Ishikawa (cell line): ENCODE data around the gene TTLL13.

Experiments used
- CEBPB ChIP-seq: IDR thresholded peaks from 2 replicates; pipeline ENCODE4 v1.6.1; 2012
- CREB1 ChIP-seq: IDR thresholded peaks from 2 replicates; pipeline ENCODE4 v1.6.1; 2012; ENCODE audit warnings: low read depth
- EGR1 ChIP-seq: IDR thresholded peaks from 2 replicates; pipeline ENCODE4 v1.6.1; 2012
- EP300 ChIP-seq: IDR thresholded peaks from 2 replicates; pipeline ENCODE4 v1.6.1; 2012; ENCODE audit warnings: borderline replicate concordance
- FOXM1 ChIP-seq: IDR thresholded peaks from 2 replicates; pipeline ENCODE4 v1.6.1; 2012; ENCODE audit warnings: low read depth, borderline replicate concordance
- NFIC ChIP-seq: IDR thresholded peaks from 2 replicates; pipeline ENCODE4 v1.6.1; 2012
- RAD21 ChIP-seq: IDR thresholded peaks from 2 replicates; pipeline ENCODE4 v1.6.1; 2012; ENCODE audit warnings: low read depth
- TAF1 ChIP-seq: IDR thresholded peaks from 2 replicates; pipeline ENCODE4 v1.6.1; 2012; ENCODE audit warnings: low read depth, mild to moderate bottlenecking
- TCF12 ChIP-seq: IDR thresholded peaks from 2 replicates; pipeline ENCODE4 v1.6.1; 2012; ENCODE audit warnings: low read depth
- TEAD4 ChIP-seq: IDR thresholded peaks from 2 replicates; pipeline ENCODE4 v1.6.1; 2012
- YY1 ChIP-seq: IDR thresholded peaks from 2 replicates; pipeline ENCODE4 v1.6.1; 2012; ENCODE audit warnings: low read depth
- ZBTB7A ChIP-seq: IDR thresholded peaks from 2 replicates; pipeline ENCODE4 v1.6.1; 2012; ENCODE audit warnings: low read depth
- TF ChIP-seq, protein P1 (sequence below): IDR thresholded peaks from 2 replicates; pipeline ENCODE4 v1.6.1; 2012
- TF ChIP-seq, protein P2 (sequence below): IDR thresholded peaks from 2 replicates; pipeline ENCODE4 v1.6.1; 2012
- TF ChIP-seq, protein P3 (sequence below): IDR thresholded peaks from 2 replicates; pipeline ENCODE4 v1.6.1; 2012; ENCODE audit warnings: low read depth, mild to moderate bottlenecking

Gene TTLL13

DNA sequence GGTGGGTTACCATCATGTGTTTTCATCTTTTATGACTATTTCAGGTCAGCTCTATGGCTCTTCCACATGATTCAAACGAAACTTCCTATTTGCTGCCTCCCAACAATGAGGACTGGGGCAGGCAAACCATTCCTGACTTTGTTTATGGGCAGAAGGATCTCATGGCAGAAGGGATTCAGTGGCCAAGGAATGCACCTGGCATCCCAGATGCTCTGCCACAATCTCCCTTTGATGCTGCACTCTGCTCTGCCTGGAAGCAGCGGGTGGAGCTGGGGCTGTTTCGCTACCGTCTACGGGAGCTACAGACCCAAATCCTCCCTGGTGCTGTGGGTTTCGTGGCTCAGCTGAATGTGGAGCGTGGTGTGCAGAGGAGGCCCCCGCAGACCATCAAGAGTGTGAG lies 8.5 kb upstream of the TTLL13 start:
- TF ChIP-seq RAD21 (no peak), ZBTB7A (no peak), FOXM1 (no peak), CEBPB (no peak), TAF1 (no peak), EP300 (no peak), CREB1 (no peak), NFIC (no peak), EGR1 (no peak), TEAD4 (no peak), YY1 (no peak), TCF12 (no peak)
- TF ChIP-seq, protein P1, sequence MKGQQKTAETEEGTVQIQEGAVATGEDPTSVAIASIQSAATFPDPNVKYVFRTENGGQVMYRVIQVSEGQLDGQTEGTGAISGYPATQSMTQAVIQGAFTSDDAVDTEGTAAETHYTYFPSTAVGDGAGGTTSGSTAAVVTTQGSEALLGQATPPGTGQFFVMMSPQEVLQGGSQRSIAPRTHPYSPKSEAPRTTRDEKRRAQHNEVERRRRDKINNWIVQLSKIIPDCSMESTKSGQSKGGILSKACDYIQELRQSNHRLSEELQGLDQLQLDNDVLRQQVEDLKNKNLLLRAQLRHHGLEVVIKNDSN, result no peak
- TF ChIP-seq, protein P2, sequence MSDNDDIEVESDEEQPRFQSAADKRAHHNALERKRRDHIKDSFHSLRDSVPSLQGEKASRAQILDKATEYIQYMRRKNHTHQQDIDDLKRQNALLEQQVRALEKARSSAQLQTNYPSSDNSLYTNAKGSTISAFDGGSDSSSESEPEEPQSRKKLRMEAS, result no peak
- TF ChIP-seq, protein P3, sequence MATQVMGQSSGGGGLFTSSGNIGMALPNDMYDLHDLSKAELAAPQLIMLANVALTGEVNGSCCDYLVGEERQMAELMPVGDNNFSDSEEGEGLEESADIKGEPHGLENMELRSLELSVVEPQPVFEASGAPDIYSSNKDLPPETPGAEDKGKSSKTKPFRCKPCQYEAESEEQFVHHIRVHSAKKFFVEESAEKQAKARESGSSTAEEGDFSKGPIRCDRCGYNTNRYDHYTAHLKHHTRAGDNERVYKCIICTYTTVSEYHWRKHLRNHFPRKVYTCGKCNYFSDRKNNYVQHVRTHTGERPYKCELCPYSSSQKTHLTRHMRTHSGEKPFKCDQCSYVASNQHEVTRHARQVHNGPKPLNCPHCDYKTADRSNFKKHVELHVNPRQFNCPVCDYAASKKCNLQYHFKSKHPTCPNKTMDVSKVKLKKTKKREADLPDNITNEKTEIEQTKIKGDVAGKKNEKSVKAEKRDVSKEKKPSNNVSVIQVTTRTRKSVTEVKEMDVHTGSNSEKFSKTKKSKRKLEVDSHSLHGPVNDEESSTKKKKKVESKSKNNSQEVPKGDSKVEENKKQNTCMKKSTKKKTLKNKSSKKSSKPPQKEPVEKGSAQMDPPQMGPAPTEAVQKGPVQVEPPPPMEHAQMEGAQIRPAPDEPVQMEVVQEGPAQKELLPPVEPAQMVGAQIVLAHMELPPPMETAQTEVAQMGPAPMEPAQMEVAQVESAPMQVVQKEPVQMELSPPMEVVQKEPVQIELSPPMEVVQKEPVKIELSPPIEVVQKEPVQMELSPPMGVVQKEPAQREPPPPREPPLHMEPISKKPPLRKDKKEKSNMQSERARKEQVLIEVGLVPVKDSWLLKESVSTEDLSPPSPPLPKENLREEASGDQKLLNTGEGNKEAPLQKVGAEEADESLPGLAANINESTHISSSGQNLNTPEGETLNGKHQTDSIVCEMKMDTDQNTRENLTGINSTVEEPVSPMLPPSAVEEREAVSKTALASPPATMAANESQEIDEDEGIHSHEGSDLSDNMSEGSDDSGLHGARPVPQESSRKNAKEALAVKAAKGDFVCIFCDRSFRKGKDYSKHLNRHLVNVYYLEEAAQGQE, result no peak

DNA sequence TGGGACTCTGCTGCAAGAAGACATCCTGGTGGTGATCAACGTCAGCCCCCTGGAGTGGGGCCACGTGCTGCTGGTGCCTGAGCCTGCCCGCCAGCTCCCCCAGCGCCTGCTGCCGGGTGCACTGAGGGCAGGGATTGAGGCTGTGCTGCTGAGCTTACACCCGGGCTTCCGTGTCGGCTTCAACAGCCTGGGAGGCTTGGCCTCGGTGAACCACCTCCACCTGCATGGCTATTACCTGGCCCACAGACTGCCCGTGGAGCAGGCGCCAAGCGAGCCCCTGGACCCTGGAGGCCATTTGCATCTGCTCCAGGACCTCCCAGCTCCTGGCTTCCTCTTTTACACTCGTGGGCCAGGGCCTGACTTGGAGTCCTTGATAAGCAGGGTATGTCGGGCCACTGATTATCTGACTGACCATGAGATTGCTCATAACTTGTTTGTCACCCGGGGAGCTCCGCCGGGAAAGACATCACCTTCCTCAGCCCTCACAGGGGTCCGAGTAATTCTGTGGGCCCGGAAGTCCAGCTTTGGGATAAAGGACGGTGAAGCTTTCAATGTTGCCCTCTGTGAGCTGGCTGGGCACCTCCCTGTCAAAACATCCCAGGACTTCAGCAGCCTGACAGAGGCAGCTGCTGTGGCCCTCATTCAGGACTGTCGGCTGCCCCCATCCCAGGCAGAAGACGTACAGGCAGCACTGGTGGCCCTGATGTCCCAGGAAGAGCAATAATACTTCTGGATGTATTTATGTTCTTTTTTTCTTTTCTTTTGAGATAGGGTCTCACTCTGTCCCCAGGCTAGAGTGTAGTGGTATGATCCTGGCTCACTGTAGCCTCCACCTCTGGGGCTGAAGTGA lies 7.8 kb upstream of the TTLL13 start:
- TF ChIP-seq, protein P1, result no peak
- TF ChIP-seq TCF12 (no peak), RAD21 (no peak), ZBTB7A (no peak), CEBPB (no peak), TEAD4 (no peak), EP300 (no peak), TAF1 (no peak), CREB1 (no peak), FOXM1 (no peak), YY1 (no peak), NFIC (no peak), EGR1 (no peak)
- TF ChIP-seq, protein P3, result no peak
- TF ChIP-seq, protein P2, result no peak

DNA sequence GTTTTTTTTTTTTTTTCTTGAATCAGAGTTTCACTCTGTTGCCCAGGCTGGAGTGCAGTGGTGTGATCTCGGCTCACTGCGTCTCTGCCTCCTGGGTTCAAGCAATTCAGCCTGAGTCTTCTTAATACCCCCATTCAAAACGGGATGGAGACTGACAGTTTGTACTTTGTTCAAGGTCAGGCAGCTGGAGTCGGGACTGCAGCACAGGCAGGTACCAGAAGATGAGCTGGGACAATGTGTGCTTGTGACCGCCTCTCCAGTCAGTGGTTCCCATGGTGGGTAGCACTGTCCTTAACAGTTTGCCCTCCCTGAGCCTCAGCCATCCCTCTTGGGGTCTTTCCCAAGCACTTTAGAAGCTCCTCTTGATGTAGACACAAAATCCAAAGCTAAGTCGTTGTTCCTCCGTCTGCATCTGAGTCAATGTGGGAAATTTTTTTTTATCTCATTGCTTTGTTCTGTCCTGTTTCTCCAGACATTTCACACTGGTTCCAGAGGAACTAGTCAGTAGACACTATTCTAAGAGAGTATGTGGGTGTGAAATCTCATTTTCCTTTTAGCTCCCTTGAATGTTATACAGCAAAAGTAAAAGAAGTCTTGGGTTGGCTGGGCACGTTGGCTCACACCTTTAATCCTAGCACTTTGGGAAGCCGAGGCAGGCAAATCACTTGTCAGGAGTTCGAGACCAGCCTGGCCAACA lies 5.3 kb upstream of the TTLL13 start:
- TF ChIP-seq CEBPB, result no peak
- TF ChIP-seq, protein P2, result no peak
- TF ChIP-seq NFIC, result no peak
- TF ChIP-seq, protein P3, result no peak
- no peak for TF ChIP-seq EGR1
- no peak for TF ChIP-seq CREB1
- TF ChIP-seq EP300, result no peak
- no peak for TF ChIP-seq ZBTB7A
- TF ChIP-seq FOXM1, result no peak
- TF ChIP-seq YY1, result no peak
- TF ChIP-seq, protein P1, result no peak
- no peak for TF ChIP-seq TAF1
- TF ChIP-seq RAD21, result no peak
- no peak for TF ChIP-seq TCF12
- TF ChIP-seq TEAD4, result no peak
